Measurements from ENCODE around the gene TMEM94. TPM values are rescaled to one million over a fixed set of nuclear protein-coding genes. Genes with fewer than 3 reads are reported as not detected.
A peak's percentile ranks its signal among the peaks of the same experiment; 100 is the strongest.

The TMEM94 gene
- total and polyA plus RNA-seq, 12 donors: 25.6 to 66.7 (median 41.3) TPM

GRCh38 chr17:75457047-75457654, 716 bp downstream of the TMEM94 start:
- Histone ChIP-seq H3K36me3 (peaks cover 0 to 4% (median 0%) of the 10 kb centered on the region in 9 donors), H3K9me3 (no peaks in the 10 kb centered on the region), H3K27me3 (no peaks in the 10 kb centered on the region), H3K27ac (peak overlapping the region; percentile 69 to 98 (median 93)), H3K4me3 (peak overlapping the region; percentile 52 to 100 (median 89)), H3K4me1 (peaks cover 5 to 50% (median 38%) of the 10 kb centered on the region in 9 donors)
- intact Hi-C loops (cut with DNase I): no loop called here
- 0 to 1% methylated on average over 38 of the region's 38 CpGs for WGBS, 2 donors
- ATAC-seq: peak; percentile 11 to 60 (median 42)
- DNase-seq: peak; percentile 26 to 38
- peak in 2 of 9 donors; percentile 19 to 23 for TF ChIP-seq CTCF (IDR thresholded peaks at IDR 0.05)

- peaks cover 0 to 4% (median 0%) of the 10 kb centered on the region in 9 donors for H3K36me3 ChIP-seq
- no peak overlapping the region for H3K4me3 ChIP-seq
- ATAC-seq (no peak), DNase-seq (no peak)
- intact Hi-C loops (cut with DNase I): no loop called here
- H3K9me3 ChIP-seq: no peaks in the 10 kb centered on the region
- WGBS, 2 donors: 35 to 62% methylated on average over 1 of the region's 1 CpG
- peak overlapping the region; percentile 4 to 95 (median 66) for H3K27ac ChIP-seq
- no peak for TF ChIP-seq CTCF (IDR thresholded peaks at IDR 0.05)
- H3K27me3 ChIP-seq: no peaks in the 10 kb centered on the region
- H3K4me1 ChIP-seq: peaks cover 5 to 52% (median 40%) of the 10 kb centered on the region in 9 donors
Observed at GRCh38 chr17:75459246-75459589, 2.8 kb downstream of the TMEM94 start.

GRCh38 chr17:75459590-75460267, 3.3 kb downstream of the TMEM94 start:
- no peak for TF ChIP-seq CTCF (IDR thresholded peaks at IDR 0.05)
- peak in 2 of 8 donors; percentile 16 to 32 for ATAC-seq
- Histone ChIP-seq H3K27ac (peak overlapping the region; percentile 4 to 95 (median 66)), H3K4me3 (no peak overlapping the region), H3K4me1 (peaks cover 5 to 52% (median 40%) of the 10 kb centered on the region in 9 donors), H3K27me3 (no peaks in the 10 kb centered on the region), H3K36me3 (peaks cover 0 to 4% (median 0%) of the 10 kb centered on the region in 9 donors), H3K9me3 (no peaks in the 10 kb centered on the region)
- intact Hi-C loops (cut with DNase I): loop anchor here in 1 of 10 donors (1.0 kb wide), 1 partner anchor 10 kb away; no protein-coding TSS in a partner anchor
- no peak for DNase-seq
- 52 to 62% methylated on average over 9 of the region's 9 CpGs for WGBS, 2 donors

GRCh38 chr17:75460295-75460694, 3.9 kb downstream of the TMEM94 start:
- Histone ChIP-seq H3K9me3 (no peaks in the 10 kb centered on the region), H3K27ac (peak overlapping the region in 8 of 10 donors; percentile 49 to 95 (median 70)), H3K36me3 (peaks cover 0 to 4% (median 0%) of the 10 kb centered on the region in 9 donors), H3K27me3 (no peaks in the 10 kb centered on the region), H3K4me3 (no peak overlapping the region), H3K4me1 (peaks cover 5 to 52% (median 40%) of the 10 kb centered on the region in 9 donors)
- DNase-seq (no peak), ATAC-seq (no peak)
- intact Hi-C loops (cut with DNase I): loop anchor here in 1 of 10 donors (1.0 kb wide), 1 partner anchor 9 kb away; no protein-coding TSS in a partner anchor
- WGBS, 2 donors: 92 to 97% methylated on average over 4 of the region's 4 CpGs
- TF ChIP-seq CTCF (IDR thresholded peaks at IDR 0.05): no peak
